Measurements from ENCODE around the gene AAGAB.
A peak's percentile ranks its signal among the peaks of the same experiment; 100 is the strongest.

The AAGAB gene, protein sequence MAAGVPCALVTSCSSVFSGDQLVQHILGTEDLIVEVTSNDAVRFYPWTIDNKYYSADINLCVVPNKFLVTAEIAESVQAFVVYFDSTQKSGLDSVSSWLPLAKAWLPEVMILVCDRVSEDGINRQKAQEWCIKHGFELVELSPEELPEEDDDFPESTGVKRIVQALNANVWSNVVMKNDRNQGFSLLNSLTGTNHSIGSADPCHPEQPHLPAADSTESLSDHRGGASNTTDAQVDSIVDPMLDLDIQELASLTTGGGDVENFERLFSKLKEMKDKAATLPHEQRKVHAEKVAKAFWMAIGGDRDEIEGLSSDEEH

GRCh38 chr15:67254238-67255175, at the start of gene AAGAB, which contains the start of gene IQCH:
Gene AAGAB (minus strand): TSS chr15:67254661. CDS start chr15:67254631, 30 bp downstream.
Gene IQCH (plus strand): TSS chr15:67254786. CDS start chr15:67254897, 111 bp downstream.
- Histone ChIP-seq H3K36me3 (ENCODE audit: low read depth) (peaks cover 19% of the 10 kb centered on the region), H3K9me3 (ENCODE audit: severe bottlenecking) (no peaks in the 10 kb centered on the region), H3K4me1 (ENCODE audit: insufficient read depth, poor library complexity, severe bottlenecking) (peaks cover 16% of the 10 kb centered on the region), H3K4me3 (ENCODE audit: severe bottlenecking) (peak within 1 kb of the TSS; percentile 69), H3K27ac (ENCODE audit: poor library complexity, severe bottlenecking) (peak within 1 kb of the TSS; percentile 83), H3K27me3 (ENCODE audit: insufficient read depth, poor library complexity, severe bottlenecking) (no peaks in the 10 kb centered on the region)
- DNase-seq (ENCODE audit: low spot score) (peak; percentile 99), ATAC-seq (ENCODE audit: low read depth) (peak; percentile 93)
- TF ChIP-seq CTCF (IDR thresholded peaks at IDR 0.05; ENCODE audit: poor library complexity, severe bottlenecking): no peak

- H3K27ac ChIP-seq (ENCODE audit: poor library complexity, severe bottlenecking): no peak overlapping the region
- no peaks in the 10 kb centered on the region for H3K36me3 ChIP-seq (ENCODE audit: low read depth)
- H3K9me3 ChIP-seq (ENCODE audit: severe bottlenecking): no peaks in the 10 kb centered on the region
- peak; percentile 81 for ATAC-seq (ENCODE audit: low read depth)
- peaks cover 3% of the 10 kb centered on the region for H3K4me1 ChIP-seq (ENCODE audit: insufficient read depth, poor library complexity, severe bottlenecking)
- no peaks in the 10 kb centered on the region for H3K27me3 ChIP-seq (ENCODE audit: insufficient read depth, poor library complexity, severe bottlenecking)
- no peak overlapping the region for H3K4me3 ChIP-seq (ENCODE audit: severe bottlenecking)
- peak; percentile 98 for TF ChIP-seq CTCF (IDR thresholded peaks at IDR 0.05; ENCODE audit: poor library complexity, severe bottlenecking)
- no peak for DNase-seq (ENCODE audit: low spot score)
These were observed 49.3 kb upstream of the AAGAB start for GRCh38 chr15:67303490-67304363.

DNA sequence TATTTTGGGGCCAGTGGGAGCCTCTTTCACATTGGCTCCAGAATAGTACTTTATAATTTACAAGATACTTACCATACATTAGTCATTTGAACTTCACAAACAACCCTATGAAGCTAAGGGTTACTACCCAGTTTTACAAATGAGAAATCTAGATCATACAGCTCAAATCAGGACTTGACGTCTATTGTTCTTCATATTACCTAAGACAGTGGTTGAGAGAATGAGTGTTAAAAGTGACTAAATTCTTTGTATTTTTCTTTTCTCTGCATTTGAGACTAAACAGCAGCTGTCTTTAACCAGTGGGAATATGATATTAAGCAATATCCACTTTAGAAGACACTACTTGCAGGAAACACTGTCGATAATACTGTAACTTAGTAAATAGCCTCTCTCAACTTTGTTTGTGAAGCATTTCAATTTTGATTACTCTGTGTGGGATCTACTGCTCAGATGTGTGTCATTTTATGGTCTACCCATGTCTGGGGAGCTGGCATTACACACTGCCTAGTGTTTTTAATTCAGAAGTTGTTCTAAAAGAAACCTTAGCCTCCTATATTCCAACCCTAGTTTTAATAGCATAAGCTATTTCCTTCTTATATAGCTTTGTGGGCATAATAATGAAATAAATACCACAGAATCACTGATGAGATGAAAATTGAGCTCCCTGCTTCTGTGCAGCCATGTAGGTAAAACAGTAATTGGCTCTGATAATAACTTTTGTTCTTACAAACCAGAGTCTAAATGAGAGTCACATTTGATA, 46.0 kb upstream of the AAGAB start:
- Histone ChIP-seq H3K27me3 (ENCODE audit: insufficient read depth, poor library complexity, severe bottlenecking) (no peaks in the 10 kb centered on the region), H3K4me3 (ENCODE audit: severe bottlenecking) (no peak overlapping the region), H3K36me3 (ENCODE audit: low read depth) (no peaks in the 10 kb centered on the region), H3K4me1 (ENCODE audit: insufficient read depth, poor library complexity, severe bottlenecking) (peaks cover 3% of the 10 kb centered on the region), H3K27ac (ENCODE audit: poor library complexity, severe bottlenecking) (no peak overlapping the region), H3K9me3 (ENCODE audit: severe bottlenecking) (no peaks in the 10 kb centered on the region)
- no peak for ATAC-seq (ENCODE audit: low read depth)
- no peak for TF ChIP-seq CTCF (IDR thresholded peaks at IDR 0.05; ENCODE audit: poor library complexity, severe bottlenecking)
- DNase-seq (ENCODE audit: low spot score): no peak

GRCh38 chr15:67296684-67297083, 42.2 kb upstream of the AAGAB start:
- H3K9me3 ChIP-seq (ENCODE audit: severe bottlenecking): no peaks in the 10 kb centered on the region
- H3K36me3 ChIP-seq (ENCODE audit: low read depth): no peaks in the 10 kb centered on the region
- ATAC-seq (ENCODE audit: low read depth) (no peak), DNase-seq (ENCODE audit: low spot score) (no peak)
- H3K4me3 ChIP-seq (ENCODE audit: severe bottlenecking): no peak overlapping the region
- H3K27ac ChIP-seq (ENCODE audit: poor library complexity, severe bottlenecking): no peak overlapping the region
- H3K4me1 ChIP-seq (ENCODE audit: insufficient read depth, poor library complexity, severe bottlenecking): no peaks in the 10 kb centered on the region
- no peaks in the 10 kb centered on the region for H3K27me3 ChIP-seq (ENCODE audit: insufficient read depth, poor library complexity, severe bottlenecking)
- no peak for TF ChIP-seq CTCF (IDR thresholded peaks at IDR 0.05; ENCODE audit: poor library complexity, severe bottlenecking)
